Measurements from ENCODE around the gene DMRTB1.

Gene DMRTB1

GRCh38 chr1:53435151-53435550, 24.0 kb upstream of the DMRTB1 start:
- DNase-seq (ENCODE audit: low read depth): no peak

- DNase-seq (ENCODE audit: low read depth): no peak
These were observed 20.5 kb upstream of the DMRTB1 start for GRCh38 chr1:53438427-53439336.

GRCh38 chr1:53439337-53440207, 19.6 kb upstream of the DMRTB1 start:
- DNase-seq (ENCODE audit: low read depth): no peak

- DNase-seq (ENCODE audit: low read depth): no peak
These were observed 18.6 kb upstream of the DMRTB1 start for GRCh38 chr1:53440633-53441032.

- no peak for DNase-seq (ENCODE audit: low read depth)
These were observed 16.9 kb upstream of the DMRTB1 start for GRCh38 chr1:53442299-53442698.

GRCh38 chr1:53446051-53446450, 13.1 kb upstream of the DMRTB1 start:
- DNase-seq (ENCODE audit: low read depth): no peak

GRCh38 chr1:53447413-53447812, 11.8 kb upstream of the DMRTB1 start:
- DNase-seq (ENCODE audit: low read depth): no peak

GRCh38 chr1:53448241-53448841, 10.9 kb upstream of the DMRTB1 start:
- DNase-seq (ENCODE audit: low read depth): no peak

- DNase-seq (ENCODE audit: low read depth): no peak
These were observed 10.2 kb upstream of the DMRTB1 start for GRCh38 chr1:53449021-53449420.

- DNase-seq (ENCODE audit: low read depth): no peak
These were observed 9.5 kb upstream of the DMRTB1 start for GRCh38 chr1:53449693-53450092.

- no peak for DNase-seq (ENCODE audit: low read depth)
These were observed 9.0 kb upstream of the DMRTB1 start for GRCh38 chr1:53450225-53450624.

- no peak for DNase-seq (ENCODE audit: low read depth)
These were observed 5.2 kb upstream of the DMRTB1 start for GRCh38 chr1:53454019-53454418.

- no peak for DNase-seq (ENCODE audit: low read depth)
These were observed 3.7 kb upstream of the DMRTB1 start for GRCh38 chr1:53455364-53455991.

GRCh38 chr1:53458634-53459033, 565 bp upstream of the DMRTB1 start:
- no peak for DNase-seq (ENCODE audit: low read depth)

- no peak for DNase-seq (ENCODE audit: low read depth)
These were observed 1.0 kb downstream of the DMRTB1 start for GRCh38 chr1:53460211-53460634.

GRCh38 chr1:53460666-53461322, 1.6 kb downstream of the DMRTB1 start:
- DNase-seq (ENCODE audit: low read depth): no peak

GRCh38 chr1:53461323-53462044, 2.3 kb downstream of the DMRTB1 start:
- no peak for DNase-seq (ENCODE audit: low read depth)

GRCh38 chr1:53462193-53462592, 3.0 kb downstream of the DMRTB1 start:
- DNase-seq (ENCODE audit: low read depth): no peak

GRCh38 chr1:53462769-53463501, 3.7 kb downstream of the DMRTB1 start:
- DNase-seq (ENCODE audit: low read depth): no peak
